ENCODE measurements around the gene SGMS1.

The SGMS1 gene

GRCh38 chr10:50578949-50579348, 44.8 kb downstream of the SGMS1 start:
- no peak for DNase-seq (ENCODE audit: low read depth)
- H3K4me3 ChIP-seq (ENCODE audit: low read length), result no peak overlapping the region
- TF ChIP-seq, protein P1, sequence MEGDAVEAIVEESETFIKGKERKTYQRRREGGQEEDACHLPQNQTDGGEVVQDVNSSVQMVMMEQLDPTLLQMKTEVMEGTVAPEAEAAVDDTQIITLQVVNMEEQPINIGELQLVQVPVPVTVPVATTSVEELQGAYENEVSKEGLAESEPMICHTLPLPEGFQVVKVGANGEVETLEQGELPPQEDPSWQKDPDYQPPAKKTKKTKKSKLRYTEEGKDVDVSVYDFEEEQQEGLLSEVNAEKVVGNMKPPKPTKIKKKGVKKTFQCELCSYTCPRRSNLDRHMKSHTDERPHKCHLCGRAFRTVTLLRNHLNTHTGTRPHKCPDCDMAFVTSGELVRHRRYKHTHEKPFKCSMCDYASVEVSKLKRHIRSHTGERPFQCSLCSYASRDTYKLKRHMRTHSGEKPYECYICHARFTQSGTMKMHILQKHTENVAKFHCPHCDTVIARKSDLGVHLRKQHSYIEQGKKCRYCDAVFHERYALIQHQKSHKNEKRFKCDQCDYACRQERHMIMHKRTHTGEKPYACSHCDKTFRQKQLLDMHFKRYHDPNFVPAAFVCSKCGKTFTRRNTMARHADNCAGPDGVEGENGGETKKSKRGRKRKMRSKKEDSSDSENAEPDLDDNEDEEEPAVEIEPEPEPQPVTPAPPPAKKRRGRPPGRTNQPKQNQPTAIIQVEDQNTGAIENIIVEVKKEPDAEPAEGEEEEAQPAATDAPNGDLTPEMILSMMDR (conservative IDR thresholded peaks at IDR 0.05; ENCODE audit: low read length), result no peak

GRCh38 chr10:50577681-50578350, 45.9 kb downstream of the SGMS1 start:
- TF ChIP-seq, protein P1 (conservative IDR thresholded peaks at IDR 0.05; ENCODE audit: low read length), result no peak
- H3K4me3 ChIP-seq (ENCODE audit: low read length), result no peak overlapping the region
- peak; percentile 23 for DNase-seq (ENCODE audit: low read depth)

- TF ChIP-seq, protein P1 (conservative IDR thresholded peaks at IDR 0.05; ENCODE audit: low read length), result no peak
- DNase-seq (ENCODE audit: low read depth), result no peak
- H3K4me3 ChIP-seq (ENCODE audit: low read length), result no peak overlapping the region
These were observed 46.7 kb downstream of the SGMS1 start for GRCh38 chr10:50577010-50577409.

DNA sequence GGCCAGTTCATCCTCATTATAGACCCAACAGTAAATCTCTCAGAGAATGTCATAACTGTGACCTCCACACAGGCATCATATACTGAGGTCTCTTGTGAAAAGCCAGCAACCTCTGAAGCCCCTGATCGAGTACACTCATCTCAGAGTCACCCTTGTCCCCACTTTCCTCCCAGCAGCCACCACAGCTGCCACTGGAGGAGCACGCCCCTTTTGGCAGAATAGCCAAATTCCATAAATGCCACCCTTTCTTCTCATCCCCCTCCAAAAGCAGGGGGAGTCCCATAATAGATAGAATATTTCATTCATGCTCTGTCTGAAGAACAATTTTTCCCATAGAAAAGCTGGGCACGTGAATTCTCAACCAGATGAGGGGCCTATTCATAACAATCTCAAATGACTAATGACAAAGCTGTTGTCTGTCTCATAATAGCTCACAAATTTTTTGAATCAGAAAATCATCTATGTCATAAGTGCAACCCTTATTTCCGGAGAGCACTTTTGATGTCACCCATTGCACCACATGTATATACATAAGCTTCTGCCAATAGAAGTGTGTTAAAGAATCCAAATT, 47.4 kb downstream of the SGMS1 start:
- DNase-seq (ENCODE audit: low read depth), result peak; percentile 62
- TF ChIP-seq, protein P1 (conservative IDR thresholded peaks at IDR 0.05; ENCODE audit: low read length), result no peak
- no peak overlapping the region for H3K4me3 ChIP-seq (ENCODE audit: low read length)

GRCh38 chr10:50575477-50576244, 48.1 kb downstream of the SGMS1 start:
- DNase-seq (ENCODE audit: low read depth), result peak; percentile 35
- H3K4me3 ChIP-seq (ENCODE audit: low read length), result no peak overlapping the region
- TF ChIP-seq, protein P1 (conservative IDR thresholded peaks at IDR 0.05; ENCODE audit: low read length), result no peak

DNA sequence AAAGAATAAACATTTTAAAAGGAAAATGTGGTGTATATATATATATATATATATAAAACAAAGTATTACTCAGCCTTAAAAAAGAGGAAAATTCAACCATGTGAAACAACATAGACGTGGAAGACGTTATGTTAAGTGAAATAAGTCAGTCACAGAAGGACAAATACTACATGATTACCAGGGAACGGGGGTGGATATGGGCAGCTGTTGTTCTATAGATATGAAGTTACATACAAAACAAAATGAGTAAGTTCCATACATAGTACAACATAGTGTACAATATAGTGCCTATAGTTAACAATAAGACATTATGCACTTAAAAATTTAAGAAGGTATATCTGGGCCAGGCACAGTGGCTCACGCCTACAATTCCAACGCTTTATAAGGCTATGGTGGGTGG, 48.8 kb downstream of the SGMS1 start:
- no peak overlapping the region for H3K4me3 ChIP-seq (ENCODE audit: low read length)
- TF ChIP-seq, protein P1 (conservative IDR thresholded peaks at IDR 0.05; ENCODE audit: low read length), result no peak
- no peak for DNase-seq (ENCODE audit: low read depth)
